ENCODE data around the gene SNX5.
"Not testable (repeated sequence)": the region's sequence is repeated elsewhere in the genome, so short reads cannot be mapped to it uniquely, and the experiment has no call there.

The SNX5 gene

GRCh38 chr20:17992224-17992637 is 23.6 kb upstream of the SNX5 start:
- DNase-seq: no peak

GRCh38 chr20:17990278-17990972 is 21.8 kb upstream of the SNX5 start:
- DNase-seq: no peak

DNA sequence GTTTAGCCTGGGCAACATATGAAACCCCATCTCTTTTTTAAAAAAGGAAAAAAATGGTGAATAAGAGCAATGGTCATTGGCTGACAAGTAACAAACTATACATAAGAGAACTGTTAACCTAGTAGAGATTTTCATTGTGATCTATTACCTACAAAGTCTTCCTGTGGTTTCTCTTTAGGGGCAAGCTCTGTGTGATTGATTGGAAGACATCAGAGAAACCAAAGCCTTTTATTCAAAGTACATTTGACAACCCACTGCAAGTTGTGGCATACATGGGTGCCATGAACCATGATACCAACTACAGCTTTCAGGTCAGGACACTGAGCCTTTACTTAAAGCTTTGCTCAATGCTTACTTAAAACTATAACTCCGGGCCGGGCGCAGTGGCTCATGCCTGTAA is 19.4 kb upstream of the SNX5 start:
- no peak for DNase-seq

DNA sequence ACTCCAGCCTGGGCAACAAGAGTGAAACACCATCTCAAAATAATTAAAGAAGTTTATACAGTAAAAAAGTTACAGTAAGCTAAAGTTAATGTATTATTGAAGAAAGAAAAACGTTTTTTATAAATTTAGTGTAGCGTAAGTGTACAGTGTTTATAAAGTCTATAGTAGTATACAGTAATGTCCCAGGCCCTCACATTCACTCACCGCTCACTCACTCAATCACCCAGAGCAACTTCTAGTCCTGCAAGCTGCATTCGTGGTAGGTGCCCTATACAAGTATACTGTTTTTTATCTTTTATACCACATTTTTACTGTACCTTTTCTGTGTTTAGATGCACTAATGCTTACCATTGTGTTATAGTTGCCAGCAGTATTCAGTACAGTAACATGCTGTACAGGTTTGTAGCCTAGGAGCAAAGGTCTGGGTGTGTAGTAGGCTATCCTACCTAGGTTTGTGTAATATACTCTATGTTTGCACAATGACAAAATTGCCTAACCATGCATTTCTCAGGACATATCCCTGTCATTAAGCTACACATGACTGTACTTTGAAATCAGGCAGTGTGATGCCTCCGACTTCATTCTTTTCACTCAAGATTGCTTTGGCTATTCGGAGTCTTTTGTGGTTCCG is 16.9 kb upstream of the SNX5 start:
- DNase-seq: no peak

DNA sequence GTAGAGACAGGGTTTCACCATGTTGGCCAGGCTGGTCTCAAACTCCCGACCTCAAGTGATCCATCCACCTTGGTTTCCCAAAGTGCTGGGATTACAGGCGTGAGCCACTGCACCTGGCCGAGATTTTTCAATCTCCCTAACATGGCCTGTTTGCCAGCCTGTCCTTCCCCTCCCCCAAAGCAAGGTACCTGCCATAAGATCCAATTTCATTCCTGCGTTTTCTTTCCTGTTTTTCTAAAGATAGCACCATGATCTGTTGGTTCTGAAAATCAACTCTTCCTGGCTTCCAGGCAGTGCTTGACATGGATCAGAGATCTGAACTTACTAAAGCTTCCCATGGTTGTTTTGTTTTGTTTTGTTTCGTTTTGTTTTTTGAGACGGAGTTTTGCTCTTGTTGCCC is 7.7 kb upstream of the SNX5 start:
- DNase-seq: no peak

DNA sequence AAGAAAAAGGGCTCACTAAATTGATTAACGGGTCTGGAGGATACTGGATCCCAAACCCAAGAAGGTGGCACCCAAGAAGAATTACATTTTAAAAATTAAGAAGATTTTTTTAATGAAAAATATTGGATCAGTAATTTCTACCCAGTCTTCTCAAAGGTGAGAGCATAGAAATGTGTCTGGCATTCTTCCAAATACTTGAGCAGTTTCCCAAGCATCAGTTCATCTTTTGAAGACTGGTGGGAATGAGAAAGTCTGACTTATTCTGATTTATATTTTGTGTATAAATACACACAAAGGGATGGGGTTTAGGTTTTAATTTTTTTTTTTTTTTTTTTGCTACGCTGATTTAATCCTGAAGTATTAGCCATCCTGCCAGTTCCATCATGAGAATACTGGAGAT is 3.5 kb upstream of the SNX5 start:
- no peak for DNase-seq

DNA sequence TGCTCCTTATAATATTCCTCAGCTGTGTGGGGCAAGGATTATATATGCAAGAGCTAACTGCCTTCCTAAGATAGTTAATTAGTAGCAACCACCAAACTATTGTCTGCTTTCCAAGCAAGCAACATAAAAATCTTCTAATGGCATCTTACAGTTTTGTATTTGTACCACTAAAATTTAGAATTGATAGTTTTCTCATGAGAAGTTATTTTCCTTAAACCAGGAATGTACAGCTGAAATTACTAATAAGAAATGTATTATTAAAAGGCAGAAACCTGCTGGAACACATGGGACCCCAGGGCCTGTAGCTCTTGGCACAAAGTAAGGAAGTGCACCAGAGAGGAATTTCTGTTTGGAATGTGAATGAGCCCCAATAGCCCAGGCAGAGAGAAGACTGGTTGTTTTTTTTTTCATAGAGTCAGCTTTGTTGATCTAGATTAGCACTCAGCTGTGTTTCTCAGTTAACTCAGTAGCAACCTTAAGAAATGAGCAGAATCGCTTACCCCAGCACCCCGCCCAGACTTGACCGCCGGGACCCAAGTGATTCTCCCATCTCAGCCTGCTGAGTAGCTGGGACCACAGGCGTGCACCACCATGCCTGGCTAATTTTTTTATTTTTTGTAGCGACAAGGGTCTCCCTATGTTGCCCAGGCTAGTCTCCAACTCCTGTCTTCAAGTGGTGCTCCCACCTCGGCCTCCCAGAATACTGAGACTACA is 2.9 kb upstream of the SNX5 start:
- no peak for DNase-seq

DNA sequence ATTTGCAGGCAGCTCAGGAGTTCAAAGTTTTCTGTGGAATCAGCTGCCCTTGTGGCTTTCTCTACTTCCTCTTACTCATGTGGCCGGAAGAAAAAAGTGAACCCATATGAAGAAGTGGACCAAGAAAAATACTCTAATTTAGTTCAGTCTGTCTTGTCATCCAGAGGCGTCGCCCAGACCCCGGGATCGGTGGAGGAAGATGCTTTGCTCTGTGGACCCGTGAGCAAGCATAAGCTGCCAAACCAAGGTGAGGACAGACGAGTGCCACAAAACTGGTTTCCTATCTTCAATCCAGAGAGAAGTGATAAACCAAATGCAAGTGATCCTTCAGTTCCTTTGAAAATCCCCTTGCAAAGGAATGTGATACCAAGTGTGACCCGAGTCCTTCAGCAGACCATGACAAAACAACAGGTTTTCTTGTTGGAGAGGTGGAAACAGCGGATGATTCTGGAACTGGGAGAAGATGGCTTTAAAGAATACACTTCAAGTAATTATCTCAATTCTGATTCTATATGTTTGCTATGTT is 1.4 kb upstream of the SNX5 start:
- DNase-seq: no peak

DNA sequence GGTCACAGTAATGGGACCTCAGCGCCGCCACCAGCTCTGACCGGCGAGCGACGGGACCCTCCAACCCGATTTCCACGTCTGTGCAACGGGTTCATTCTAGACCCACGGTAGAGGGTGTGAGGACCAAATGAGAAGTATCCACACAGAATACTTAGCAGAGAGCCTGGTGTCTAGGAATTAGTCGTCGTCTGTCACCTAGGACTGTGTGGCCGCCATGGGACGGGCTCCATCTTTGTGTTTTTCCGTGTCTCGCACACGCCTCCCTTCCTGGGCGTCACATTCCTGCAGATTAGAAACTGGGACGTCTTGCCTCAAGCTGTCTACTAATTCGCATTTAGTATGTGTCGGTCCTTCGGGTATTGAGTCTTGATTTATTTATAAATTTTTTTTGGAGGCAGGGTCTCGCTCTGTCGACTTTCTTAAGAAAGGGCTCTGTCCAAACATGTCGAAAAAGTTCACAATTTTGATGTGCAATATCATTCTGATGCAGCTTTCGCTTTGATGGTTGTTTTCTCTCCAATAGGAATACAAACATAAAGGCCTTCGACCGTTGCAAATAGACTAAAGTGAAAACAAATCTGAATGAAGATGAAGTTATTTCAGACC is 787 bp upstream of the SNX5 start:
- DNase-seq: no peak

GRCh38 chr20:17967521-17968365 is 851 bp downstream of the SNX5 start:
- no peak for DNase-seq

DNA sequence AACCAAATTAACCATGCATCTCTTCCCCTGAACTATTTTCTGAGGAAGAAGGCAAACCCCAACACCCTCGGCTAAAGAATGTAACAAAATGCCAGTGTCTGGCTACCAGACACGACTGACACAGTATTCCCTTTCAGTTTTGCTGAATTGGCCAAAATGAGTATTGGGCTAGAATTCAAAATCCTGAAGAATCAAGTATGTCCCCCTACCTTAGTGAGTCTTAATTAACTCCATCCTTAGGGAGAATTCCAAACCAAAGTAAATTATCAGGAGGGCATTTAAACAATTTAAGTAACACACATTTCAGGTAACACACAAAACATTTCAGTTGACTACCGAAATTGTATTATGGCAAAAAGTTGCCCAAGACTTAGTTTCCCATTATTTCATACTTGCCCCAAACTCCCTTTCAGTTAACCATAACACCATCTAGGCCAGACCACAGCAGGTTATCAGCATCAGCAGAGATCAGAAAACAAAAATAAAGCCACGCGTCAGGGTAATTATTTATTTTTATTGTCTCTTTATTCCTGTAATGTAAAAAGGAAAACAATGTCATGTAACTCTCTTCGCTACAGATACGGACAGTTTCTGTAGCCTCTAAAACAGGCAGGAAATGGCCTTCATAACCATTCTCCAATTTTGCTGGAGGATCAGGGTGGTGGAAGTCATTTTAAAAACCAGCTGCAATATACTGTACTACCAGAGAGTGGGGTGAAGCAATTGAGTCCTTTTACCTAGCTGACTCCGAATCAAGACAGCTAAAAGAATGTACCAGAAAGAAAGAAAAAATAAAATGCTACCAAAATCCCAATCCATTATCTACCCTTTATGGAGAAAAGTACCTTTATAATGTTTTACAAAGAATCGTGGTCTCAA is 1.9 kb downstream of the SNX5 start:
- DNase-seq: no peak

DNA sequence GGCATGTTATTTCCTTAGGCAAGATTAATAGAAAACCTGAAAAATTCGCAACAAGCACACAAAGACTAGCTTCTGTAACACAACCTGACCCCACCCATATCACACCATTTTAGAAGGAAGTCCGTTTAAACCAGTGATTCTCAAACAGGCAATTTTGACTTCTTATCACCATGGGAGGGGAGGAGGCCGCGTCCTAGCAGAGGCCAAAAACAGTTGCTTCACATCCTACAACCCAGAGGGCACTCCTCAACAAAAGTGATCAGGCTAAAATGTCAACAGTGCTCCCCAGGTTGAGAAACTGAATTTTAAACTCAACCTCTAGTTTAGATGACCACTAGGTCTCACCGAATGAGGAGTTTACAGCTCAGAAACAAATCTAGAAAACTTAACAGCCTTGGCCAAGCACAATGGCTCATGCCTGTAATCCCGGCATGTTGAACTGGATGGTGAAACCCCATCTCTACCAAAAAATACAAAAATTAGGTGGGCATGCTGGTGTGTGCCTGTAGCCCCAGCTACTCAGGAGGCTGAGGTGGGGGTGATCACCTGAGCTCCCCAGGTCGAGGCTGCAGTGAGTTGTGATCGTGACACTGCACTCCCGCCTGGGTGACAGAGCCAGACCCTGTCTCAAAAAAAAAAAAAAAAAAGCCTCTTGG is 3.4 kb downstream of the SNX5 start:
- DNase-seq: no peak

GRCh38 chr20:17964632-17965031 is 4.0 kb downstream of the SNX5 start:
- DNase-seq: no peak

GRCh38 chr20:17964073-17964472 is 4.5 kb downstream of the SNX5 start:
- DNase-seq: no peak

- DNase-seq: no peak
Observed at GRCh38 chr20:17963114-17963897, 5.3 kb downstream of the SNX5 start.

GRCh38 chr20:17961587-17961940 is 7.0 kb downstream of the SNX5 start:
- no peak for DNase-seq

GRCh38 chr20:17960927-17961586 is 7.5 kb downstream of the SNX5 start:
- no peak for DNase-seq

DNA sequence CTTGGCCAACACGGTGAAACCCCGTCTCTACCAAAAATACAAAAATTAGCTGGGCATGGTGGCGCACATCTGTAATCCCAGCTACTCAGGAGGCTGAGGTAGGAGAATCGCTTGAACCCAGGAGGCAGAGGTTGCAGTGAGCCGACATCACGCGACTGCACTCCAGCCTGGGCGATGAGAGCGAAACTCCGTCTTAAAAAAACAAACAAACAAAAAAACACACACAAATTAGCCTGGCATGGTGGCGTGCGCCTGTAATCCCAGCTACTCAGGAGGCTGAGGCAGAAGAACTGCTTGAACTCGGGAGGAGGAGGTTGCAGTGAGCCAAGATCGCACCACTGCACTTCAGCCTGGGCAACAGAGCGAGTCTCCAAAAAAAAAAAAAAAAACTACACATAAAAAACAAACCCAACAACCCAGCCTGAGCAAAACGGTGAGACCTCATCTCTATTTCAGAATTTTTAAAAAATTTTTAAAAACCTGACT is 8.2 kb downstream of the SNX5 start:
- DNase-seq: not testable (repeated sequence)

- DNase-seq: no peak
Observed at GRCh38 chr20:17959257-17959627, 9.4 kb downstream of the SNX5 start.
